Cardiac fibroblast (primary cell): ENCODE data around the gene NDNF.

ENCODE experiments used
- DNase-seq, 2 donors: peaks; one replicate each; pipeline versions ENCODE4 v3.0.0 to v3.0.0-alpha.2; 2010; ENCODE audit warnings: low read depth in 2 of 2
- H3K4me3 ChIP-seq, 2 donors: replicated peaks in 1 of 2; 1 replicate in 1 of 2; 2 replicates in 1 of 2; pipeline ENCODE4 v1.5.1; 2011; ENCODE audit warnings: low read depth in 2 of 2, low read length in 2 of 2, mild to moderate bottlenecking in 2 of 2, moderate library complexity in 1 of 2
- CTCF ChIP-seq: IDR thresholded peaks from one replicate; pipeline ENCODE4 v1.5.1; 2011; ENCODE audit warnings: low read depth, mild to moderate bottlenecking, low read length, inconsistent platforms

NDNF gene

GRCh38 chr4:121093261-121093660 is 20.9 kb upstream of the NDNF start:
- H3K4me3 ChIP-seq = no peak overlapping the region
- no peak for TF ChIP-seq CTCF
- no peak for DNase-seq

- H3K4me3 ChIP-seq = no peak overlapping the region
- TF ChIP-seq CTCF = no peak
- DNase-seq = no peak
These were observed 19.6 kb upstream of the NDNF start for GRCh38 chr4:121091941-121092340.

- no peak for DNase-seq
- TF ChIP-seq CTCF = no peak
- no peak overlapping the region for H3K4me3 ChIP-seq
These were observed 16.5 kb upstream of the NDNF start for GRCh38 chr4:121088867-121089266.

- no peak for TF ChIP-seq CTCF
- no peak for DNase-seq
- H3K4me3 ChIP-seq = no peak overlapping the region
These were observed 7.0 kb upstream of the NDNF start for GRCh38 chr4:121079376-121079775.

GRCh38 chr4:121077496-121077895 is 5.2 kb upstream of the NDNF start:
- no peak overlapping the region for H3K4me3 ChIP-seq
- no peak for TF ChIP-seq CTCF
- DNase-seq = no peak

- no peak for DNase-seq
- no peak overlapping the region for H3K4me3 ChIP-seq
- no peak for TF ChIP-seq CTCF
These were observed 4.1 kb upstream of the NDNF start for GRCh38 chr4:121076416-121076815.

GRCh38 chr4:121073672-121074381 is 1.5 kb upstream of the NDNF start:
- H3K4me3 ChIP-seq = no peak overlapping the region
- no peak for TF ChIP-seq CTCF
- DNase-seq = no peak
